Kidney (tissue), 14 donors: ENCODE data around the gene SAMD14. TPM values are rescaled to one million over a fixed set of nuclear protein-coding genes. Genes with fewer than 3 reads are reported as not detected.

Experiments
- DNase-seq, 5 donors: peaks; one replicate each; pipeline ENCODE4 v3.0.0-alpha.2; 2013 to 2020
- FAIRE-seq: peaks from 2 replicates; lab custom pipeline; 2012; peaks lifted over from hg19 to GRCh38; lab: Jason Lieb, UNC
- H3K27ac ChIP-seq, 2 donors: one replicate each; pipeline ENCODE4 v1.7.0; 2013; ENCODE audit warnings: low read depth in 2 of 2, low read length in 2 of 2, inconsistent platforms in 1 of 2
- H3K27me3 ChIP-seq: one replicate; pipeline ENCODE4 v1.7.1; 2013; ENCODE audit warnings: low read length, inconsistent platforms; ENCODE audit not compliant: control insufficient read depth, insufficient read depth
- H3K36me3 ChIP-seq, 3 donors: one replicate each; pipeline versions ENCODE4 v1.7.0 to v1.7.1; 2013; ENCODE audit warnings: low read length in 3 of 3, control low read depth in 1 of 3, inconsistent platforms in 1 of 3; ENCODE audit not compliant: insufficient read depth in 3 of 3, control insufficient read depth in 2 of 3
- H3K4me1 ChIP-seq, 3 donors: one replicate each; pipeline versions ENCODE4 v1.7.0 to v1.7.1; 2013; ENCODE audit warnings: low read length in 3 of 3, inconsistent platforms in 1 of 3, low read depth in 1 of 3; ENCODE audit not compliant: control insufficient read depth in 2 of 3, insufficient read depth in 2 of 3
- H3K4me3 ChIP-seq, 3 donors: one replicate each; pipeline versions ENCODE4 v1.7.0 to v1.8.1; 2013; ENCODE audit warnings: low read length in 3 of 3, control low read depth in 1 of 3, inconsistent platforms in 1 of 3
- H3K9ac ChIP-seq, 3 donors: one replicate each; pipeline versions ENCODE4 v1.7.0 to v1.7.1; 2013; ENCODE audit warnings: low read length in 3 of 3, control low read depth in 1 of 3, inconsistent platforms in 1 of 3
- H3K9me3 ChIP-seq, 3 donors: one replicate each; pipeline versions ENCODE4 v1.7.0 to v1.7.1; 2013; ENCODE audit warnings: low read length in 3 of 3, control low read depth in 1 of 3, inconsistent platforms in 1 of 3; ENCODE audit not compliant: control insufficient read depth in 2 of 3, insufficient read depth in 1 of 3
- intact Hi-C: fragments of 100-400 bp; cut with DNase I; formaldehyde crosslinking; loops from one replicate; pipeline ENCODE4 v1.11.1; 2022
- polyA plus RNA-seq: library from polyadenylated mRNA; stranded (reverse); fragments of 350-450 nt; fragmentation: Illumina TruSeq; extraction: RNeasy Lipid Tissue Mini Kit (QIAGEN cat#74804); gene quantifications from one replicate; pipeline ENCODE4 v1.2.3, GENCODE V29; 2014; ENCODE audit warnings: low read depth, low replicate concordance; ENCODE audit not compliant: insufficient read depth
- total RNA-seq: library from RNA; stranded (reverse); fragmentation: NEBNext Ultra II Directional; extraction: Animal tissue kit (Norgen Biotek cat#: 25700); gene quantifications from one replicate; pipeline ENCODE4 v1.2.1, GENCODE V29; 2021
- TF ChIP-seq, protein P1 (sequence below): IDR thresholded peaks from 3 replicates; pipeline ENCODE4 v1.5.1; 2012; ENCODE audit warnings: mild to moderate bottlenecking, moderate library complexity, borderline replicate concordance; ENCODE audit not compliant: insufficient read depth; ENCODE audit errors: extremely low read depth
- donor health status: control.
- donor health status: control.
- donor health status: control.
- donor health status: control.
- donor health status: control.
- donor health status: DM: yes; HTN: yes; CAD: no.
- donor health status: Normal renal cell carcinoma (clear cell type).

Gene SAMD14
- total and polyA plus RNA-seq, 2 donors from 2014 or later, result 3.7 to 5.0 TPM

GRCh38 chr17:50109207-50109606 is 20.8 kb downstream of the SAMD14 start:
- DNase-seq, result peak in 1 of 5 donors; percentile 41
- TF ChIP-seq, protein P1, sequence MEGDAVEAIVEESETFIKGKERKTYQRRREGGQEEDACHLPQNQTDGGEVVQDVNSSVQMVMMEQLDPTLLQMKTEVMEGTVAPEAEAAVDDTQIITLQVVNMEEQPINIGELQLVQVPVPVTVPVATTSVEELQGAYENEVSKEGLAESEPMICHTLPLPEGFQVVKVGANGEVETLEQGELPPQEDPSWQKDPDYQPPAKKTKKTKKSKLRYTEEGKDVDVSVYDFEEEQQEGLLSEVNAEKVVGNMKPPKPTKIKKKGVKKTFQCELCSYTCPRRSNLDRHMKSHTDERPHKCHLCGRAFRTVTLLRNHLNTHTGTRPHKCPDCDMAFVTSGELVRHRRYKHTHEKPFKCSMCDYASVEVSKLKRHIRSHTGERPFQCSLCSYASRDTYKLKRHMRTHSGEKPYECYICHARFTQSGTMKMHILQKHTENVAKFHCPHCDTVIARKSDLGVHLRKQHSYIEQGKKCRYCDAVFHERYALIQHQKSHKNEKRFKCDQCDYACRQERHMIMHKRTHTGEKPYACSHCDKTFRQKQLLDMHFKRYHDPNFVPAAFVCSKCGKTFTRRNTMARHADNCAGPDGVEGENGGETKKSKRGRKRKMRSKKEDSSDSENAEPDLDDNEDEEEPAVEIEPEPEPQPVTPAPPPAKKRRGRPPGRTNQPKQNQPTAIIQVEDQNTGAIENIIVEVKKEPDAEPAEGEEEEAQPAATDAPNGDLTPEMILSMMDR, result no peak
- H3K27ac ChIP-seq, result no peak overlapping the region

DNA sequence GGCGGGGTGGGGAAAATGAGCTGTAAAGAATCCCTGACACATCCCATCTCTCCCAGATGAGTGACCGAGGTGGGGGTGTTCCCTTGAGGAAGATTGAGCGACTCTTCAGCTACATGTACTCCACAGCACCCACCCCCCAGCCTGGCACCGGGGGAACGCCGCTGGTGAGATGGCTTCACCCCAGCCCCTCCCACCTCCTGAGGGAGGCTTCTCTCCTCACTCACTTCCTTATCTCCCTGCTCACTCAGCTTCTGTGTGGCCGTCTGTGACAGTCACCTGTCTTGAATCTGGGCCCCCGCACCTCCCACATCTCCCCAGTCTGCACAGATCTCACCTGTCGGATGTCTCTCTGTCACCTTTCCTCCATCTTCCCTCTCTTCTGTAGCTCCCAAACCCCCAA is 21.4 kb downstream of the SAMD14 start:
- DNase-seq (no peak), FAIRE-seq (no peak)
- intact Hi-C loops, result no loop called here
- H3K9ac ChIP-seq, result no peak overlapping the region
- H3K27ac ChIP-seq, result no peak overlapping the region
- H3K36me3 ChIP-seq, result peaks cover 2 to 61% (median 24%) of the 10 kb centered on the region in 3 donors
- H3K4me3 ChIP-seq, result no peak overlapping the region
- H3K4me1 ChIP-seq, result peaks cover 0 to 23% (median 21%) of the 10 kb centered on the region in 3 donors
- TF ChIP-seq, protein P1, result no peak
- no peaks in the 10 kb centered on the region for H3K27me3 ChIP-seq
- no peaks in the 10 kb centered on the region for H3K9me3 ChIP-seq

More at GRCh38 chr17:50109207-50109606, 20.8 kb downstream of the SAMD14 start:
- no peaks in the 10 kb centered on the region for H3K27me3 ChIP-seq
- no peak overlapping the region for H3K9ac ChIP-seq
- H3K9me3 ChIP-seq, result no peaks in the 10 kb centered on the region
- FAIRE-seq, result no peak
- peaks cover 2 to 54% (median 24%) of the 10 kb centered on the region in 3 donors for H3K36me3 ChIP-seq
- intact Hi-C loops, result no loop called here
- peaks cover 0 to 20% (median 19%) of the 10 kb centered on the region in 3 donors for H3K4me1 ChIP-seq
- H3K4me3 ChIP-seq, result no peak overlapping the region

GRCh38 chr17:50107790-50108414 is 22.1 kb downstream of the SAMD14 start:
- H3K36me3 ChIP-seq, result peaks cover 2 to 64% (median 24%) of the 10 kb centered on the region in 3 donors
- DNase-seq (no peak), FAIRE-seq (no peak)
- H3K9ac ChIP-seq, result no peak overlapping the region
- H3K27me3 ChIP-seq, result no peaks in the 10 kb centered on the region
- no peak overlapping the region for H3K27ac ChIP-seq
- H3K4me3 ChIP-seq, result no peak overlapping the region
- H3K9me3 ChIP-seq, result no peaks in the 10 kb centered on the region
- peaks cover 0 to 30% (median 24%) of the 10 kb centered on the region in 3 donors for H3K4me1 ChIP-seq
- TF ChIP-seq, protein P1, result no peak
- intact Hi-C loops, result no loop called here
